ENCODE measurements around the gene NOVA2.

DNA sequence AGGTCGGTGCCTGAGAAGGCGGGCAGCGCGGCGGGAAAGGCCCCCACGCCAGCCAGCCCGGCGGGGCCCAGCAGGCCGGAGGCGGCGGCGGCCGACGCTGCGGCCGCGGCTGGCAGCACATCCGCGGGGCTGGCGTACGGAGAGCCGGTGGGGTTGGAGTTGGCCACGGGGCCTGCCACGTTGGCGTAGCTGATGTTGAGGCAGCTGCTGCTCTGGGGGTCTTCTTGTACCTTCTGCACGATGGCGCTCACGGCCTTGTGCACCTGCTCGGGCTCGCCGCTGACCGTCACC is 33.2 kb downstream of the NOVA2 start:
- TF ChIP-seq CTCF (IDR thresholded peaks at IDR 0.05; ENCODE audit: low read length), result no peak
- no peak for TF ChIP-seq EZH2 (IDR thresholded peaks at IDR 0.05; ENCODE audit: borderline replicate concordance, low read length)

Measured in OCI-LY1 (cell line).